ENCODE results near the gene LTA. TPM values are rescaled to one million over a fixed set of nuclear protein-coding genes. Genes with fewer than 3 reads are reported as not detected.

Gene LTA
- total RNA-seq, 2 experiments from 2014 or later, result 696 to 733 TPM

DNA sequence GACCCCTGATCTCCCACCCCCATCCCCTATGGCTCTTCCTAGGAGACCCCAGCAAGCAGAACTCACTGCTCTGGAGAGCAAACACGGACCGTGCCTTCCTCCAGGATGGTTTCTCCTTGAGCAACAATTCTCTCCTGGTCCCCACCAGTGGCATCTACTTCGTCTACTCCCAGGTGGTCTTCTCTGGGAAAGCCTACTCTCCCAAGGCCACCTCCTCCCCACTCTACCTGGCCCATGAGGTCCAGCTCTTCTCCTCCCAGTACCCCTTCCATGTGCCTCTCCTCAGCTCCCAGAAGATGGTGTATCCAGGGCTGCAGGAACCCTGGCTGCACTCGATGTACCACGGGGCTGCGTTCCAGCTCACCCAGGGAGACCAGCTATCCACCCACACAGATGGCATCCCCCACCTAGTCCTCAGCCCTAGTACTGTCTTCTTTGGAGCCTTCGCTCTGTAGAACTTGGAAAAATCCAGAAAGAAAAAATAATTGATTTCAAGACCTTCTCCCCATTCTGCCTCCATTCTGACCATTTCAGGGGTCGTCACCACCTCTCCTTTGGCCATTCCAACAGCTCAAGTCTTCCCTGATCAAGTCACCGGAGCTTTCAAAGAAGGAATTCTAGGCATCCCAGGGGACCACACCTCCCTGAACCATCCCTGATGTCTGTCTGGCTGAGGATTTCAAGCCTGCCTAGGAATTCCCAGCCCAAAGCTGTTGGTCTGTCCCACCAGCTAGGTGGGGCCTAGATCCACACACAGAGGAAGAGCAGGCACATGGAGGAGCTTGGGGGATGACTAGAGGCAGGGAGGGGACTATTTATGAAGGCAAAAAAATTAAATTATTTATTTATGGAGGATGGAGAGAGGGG, 1.4 kb downstream of the LTA start:
- ChIA-PET POLR2A (interaction anchor here (0.9 to 18.2 kb wide), 6 partner anchors 2 to 78 kb away, joined by 3 to 259 read pairs (median 174); partner anchors contain the start of genes ATP6V1G2, BAG6, LST1 and LTA), CTCF (interaction anchor here (1.9 to 28.8 kb wide), 3 partner anchors 10 to 21 kb away, joined by 21 to 1658 read pairs (median 740); partner anchors contain the start of genes ATP6V1G2, DDX39B, LST1 and LTB)
- intact Hi-C loops (cut with micrococcal nuclease), result loop anchor here (2.0 to 10.0 kb wide), 4 partner anchors 15 to 1281 kb away; partner anchors contain the start of genes GPSM3, PBX2, PSMB9 and TAP1
- Mint-ChIP-seq H3K36me3 (peaks cover 51% of the 10 kb centered on the region), H3K4me3 (peak overlapping the region; percentile 97), H3K27ac (peak overlapping the region; percentile 99), H3K27me3 (peaks cover 2% of the 10 kb centered on the region), H3K4me1 (ENCODE audit: low read depth) (peaks cover 60% of the 10 kb centered on the region), H3K9me3 (no peaks in the 10 kb centered on the region)
- DNase-seq, result peak; percentile 20

DNA sequence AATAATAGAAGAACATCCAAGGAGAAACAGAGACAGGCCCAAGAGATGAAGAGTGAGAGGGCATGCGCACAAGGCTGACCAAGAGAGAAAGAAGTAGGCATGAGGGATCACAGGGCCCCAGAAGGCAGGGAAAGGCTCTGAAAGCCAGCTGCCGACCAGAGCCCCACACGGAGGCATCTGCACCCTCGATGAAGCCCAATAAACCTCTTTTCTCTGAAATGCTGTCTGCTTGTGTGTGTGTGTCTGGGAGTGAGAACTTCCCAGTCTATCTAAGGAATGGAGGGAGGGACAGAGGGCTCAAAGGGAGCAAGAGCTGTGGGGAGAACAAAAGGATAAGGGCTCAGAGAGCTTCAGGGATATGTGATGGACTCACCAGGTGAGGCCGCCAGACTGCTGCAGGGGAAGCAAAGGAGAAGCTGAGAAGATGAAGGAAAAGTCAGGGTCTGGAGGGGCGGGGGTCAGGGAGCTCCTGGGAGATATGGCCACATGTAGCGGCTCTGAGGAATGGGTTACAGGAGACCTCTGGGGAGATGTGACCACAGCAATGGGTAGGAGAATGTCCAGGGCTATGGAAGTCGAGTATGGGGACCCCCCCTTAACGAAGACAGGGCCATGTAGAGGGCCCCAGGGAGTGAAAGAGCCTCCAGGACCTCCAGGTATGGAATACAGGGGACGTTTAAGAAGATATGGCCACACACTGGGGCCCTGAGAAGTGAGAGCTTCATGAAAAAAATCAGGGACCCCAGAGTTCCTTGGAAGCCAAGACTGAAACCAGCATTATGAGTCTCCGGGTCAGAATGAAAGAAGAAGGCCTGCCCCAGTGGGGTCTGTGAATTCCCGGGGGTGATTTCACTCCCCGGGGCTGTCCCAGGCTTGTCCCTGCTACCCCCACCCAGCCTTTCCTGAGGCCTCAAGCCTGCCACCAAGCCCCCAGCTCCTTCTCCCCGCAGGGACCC, 2.3 kb downstream of the LTA start:
- peaks cover 58% of the 10 kb centered on the region for H3K36me3 Mint-ChIP-seq
- peaks cover 59% of the 10 kb centered on the region for H3K4me1 Mint-ChIP-seq (ENCODE audit: low read depth)
- peaks cover 2% of the 10 kb centered on the region for H3K27me3 Mint-ChIP-seq
- POLR2A ChIA-PET, result interaction anchor here (0.7 to 18.2 kb wide), 14 partner anchors 3 to 615 kb away, joined by 3 to 259 read pairs (median 12); partner anchors contain the start of genes ATP6V1G2, BAG6, DDX39B and GPANK1
- peak; percentile 78 for DNase-seq
- CTCF ChIA-PET, result interaction anchor here (0.7 to 28.8 kb wide), 4 partner anchors 9 to 82 kb away, joined by 4 to 1658 read pairs (median 380); partner anchors contain the start of genes ATP6V1G2, DDX39B, LST1 and LTB
- H3K27ac Mint-ChIP-seq, result peak overlapping the region; percentile 99
- H3K4me3 Mint-ChIP-seq, result peak overlapping the region; percentile 97
- H3K9me3 Mint-ChIP-seq, result no peaks in the 10 kb centered on the region
- intact Hi-C loops (cut with micrococcal nuclease), result loop anchor here (2.0 to 10.0 kb wide), 5 partner anchors 16 to 1280 kb away; partner anchors contain the start of genes GPSM3, HLA-C, PBX2 and PSMB9

DNA sequence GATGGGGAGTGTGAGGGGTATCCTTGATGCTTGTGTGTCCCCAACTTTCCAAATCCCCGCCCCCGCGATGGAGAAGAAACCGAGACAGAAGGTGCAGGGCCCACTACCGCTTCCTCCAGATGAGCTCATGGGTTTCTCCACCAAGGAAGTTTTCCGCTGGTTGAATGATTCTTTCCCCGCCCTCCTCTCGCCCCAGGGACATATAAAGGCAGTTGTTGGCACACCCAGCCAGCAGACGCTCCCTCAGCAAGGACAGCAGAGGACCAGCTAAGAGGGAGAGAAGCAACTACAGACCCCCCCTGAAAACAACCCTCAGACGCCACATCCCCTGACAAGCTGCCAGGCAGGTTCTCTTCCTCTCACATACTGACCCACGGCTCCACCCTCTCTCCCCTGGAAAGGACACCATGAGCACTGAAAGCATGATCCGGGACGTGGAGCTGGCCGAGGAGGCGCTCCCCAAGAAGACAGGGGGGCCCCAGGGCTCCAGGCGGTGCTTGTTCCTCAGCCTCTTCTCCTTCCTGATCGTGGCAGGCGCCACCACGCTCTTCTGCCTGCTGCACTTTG, 3.3 kb downstream of the LTA start, which contains the start of gene TNF:
Gene TNF (plus strand): TSS at position 231 of the 567 bp plus-strand sequence. CDS start 177 bp downstream, at position 408.
- Mint-ChIP-seq H3K9me3 (no peaks in the 10 kb centered on the region), H3K4me3 (peak within 1 kb of the TSS; percentile 97), H3K4me1 (ENCODE audit: low read depth) (peaks cover 54% of the 10 kb centered on the region), H3K27me3 (peaks cover 2% of the 10 kb centered on the region), H3K36me3 (peaks cover 60% of the 10 kb centered on the region), H3K27ac (peak within 1 kb of the TSS; percentile 99)
- intact Hi-C loops (cut with micrococcal nuclease), result loop anchor here (2.0 to 10.0 kb wide), 4 partner anchors 17 to 1279 kb away; partner anchors contain the start of genes GPSM3, HLA-C, PBX2 and PSMB9
- DNase-seq, result peak; percentile 93
- CTCF ChIA-PET, result interaction anchor here (0.6 to 28.8 kb wide), 3 partner anchors 17 to 45 kb away, joined by 3 to 1658 read pairs (median 740); partner anchors contain the start of genes ATP6V1G2, DDX39B, LST1 and NCR3
- POLR2A ChIA-PET, result interaction anchor here (0.7 to 18.2 kb wide), 13 partner anchors 4 to 287 kb away, joined by 3 to 259 read pairs (median 16); partner anchors contain the start of genes ATP6V1G2, DDX39B, GPANK1 and LSM2

DNA sequence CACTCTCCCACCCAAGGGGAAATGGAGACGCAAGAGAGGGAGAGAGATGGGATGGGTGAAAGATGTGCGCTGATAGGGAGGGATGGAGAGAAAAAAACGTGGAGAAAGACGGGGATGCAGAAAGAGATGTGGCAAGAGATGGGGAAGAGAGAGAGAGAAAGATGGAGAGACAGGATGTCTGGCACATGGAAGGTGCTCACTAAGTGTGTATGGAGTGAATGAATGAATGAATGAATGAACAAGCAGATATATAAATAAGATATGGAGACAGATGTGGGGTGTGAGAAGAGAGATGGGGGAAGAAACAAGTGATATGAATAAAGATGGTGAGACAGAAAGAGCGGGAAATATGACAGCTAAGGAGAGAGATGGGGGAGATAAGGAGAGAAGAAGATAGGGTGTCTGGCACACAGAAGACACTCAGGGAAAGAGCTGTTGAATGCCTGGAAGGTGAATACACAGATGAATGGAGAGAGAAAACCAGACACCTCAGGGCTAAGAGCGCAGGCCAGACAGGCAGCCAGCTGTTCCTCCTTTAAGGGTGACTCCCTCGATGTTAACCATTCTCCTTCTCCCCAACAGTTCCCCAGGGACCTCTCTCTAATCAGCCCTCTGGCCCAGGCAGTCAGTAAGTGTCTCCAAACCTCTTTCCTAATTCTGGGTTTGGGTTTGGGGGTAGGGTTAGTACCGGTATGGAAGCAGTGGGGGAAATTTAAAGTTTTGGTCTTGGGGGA, 4.0 kb downstream of the LTA start:
- ChIA-PET POLR2A (interaction anchor here (1.1 to 18.2 kb wide), 9 partner anchors 4 to 237 kb away, joined by 3 to 259 read pairs (median 115); partner anchors contain the start of genes ATP6V1G2, DDX39B, LST1 and LTA), CTCF (interaction anchor here (0.6 to 28.8 kb wide), 5 partner anchors 8 to 44 kb away, joined by 3 to 1658 read pairs (median 7); partner anchors contain the start of genes ATP6V1G2, DDX39B, LST1 and NCR3)
- H3K27me3 Mint-ChIP-seq, result peaks cover 2% of the 10 kb centered on the region
- H3K9me3 Mint-ChIP-seq, result no peaks in the 10 kb centered on the region
- intact Hi-C loops (cut with micrococcal nuclease), result loop anchor here (2.0 to 10.0 kb wide), 4 partner anchors 17 to 1279 kb away; partner anchors contain the start of genes GPSM3, HLA-C, PBX2 and PSMB9
- peaks cover 65% of the 10 kb centered on the region for H3K36me3 Mint-ChIP-seq
- DNase-seq, result no peak
- peak overlapping the region; percentile 97 for H3K4me3 Mint-ChIP-seq
- peaks cover 49% of the 10 kb centered on the region for H3K4me1 Mint-ChIP-seq (ENCODE audit: low read depth)
- H3K27ac Mint-ChIP-seq, result peak overlapping the region; percentile 99

DNA sequence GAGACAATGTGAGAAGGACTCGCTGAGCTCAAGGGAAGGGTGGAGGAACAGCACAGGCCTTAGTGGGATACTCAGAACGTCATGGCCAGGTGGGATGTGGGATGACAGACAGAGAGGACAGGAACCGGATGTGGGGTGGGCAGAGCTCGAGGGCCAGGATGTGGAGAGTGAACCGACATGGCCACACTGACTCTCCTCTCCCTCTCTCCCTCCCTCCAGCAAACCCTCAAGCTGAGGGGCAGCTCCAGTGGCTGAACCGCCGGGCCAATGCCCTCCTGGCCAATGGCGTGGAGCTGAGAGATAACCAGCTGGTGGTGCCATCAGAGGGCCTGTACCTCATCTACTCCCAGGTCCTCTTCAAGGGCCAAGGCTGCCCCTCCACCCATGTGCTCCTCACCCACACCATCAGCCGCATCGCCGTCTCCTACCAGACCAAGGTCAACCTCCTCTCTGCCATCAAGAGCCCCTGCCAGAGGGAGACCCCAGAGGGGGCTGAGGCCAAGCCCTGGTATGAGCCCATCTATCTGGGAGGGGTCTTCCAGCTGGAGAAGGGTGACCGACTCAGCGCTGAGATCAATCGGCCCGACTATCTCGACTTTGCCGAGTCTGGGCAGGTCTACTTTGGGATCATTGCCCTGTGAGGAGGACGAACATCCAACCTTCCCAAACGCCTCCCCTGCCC, 4.9 kb downstream of the LTA start:
- H3K9me3 Mint-ChIP-seq, result no peaks in the 10 kb centered on the region
- peaks cover 74% of the 10 kb centered on the region for H3K36me3 Mint-ChIP-seq
- POLR2A ChIA-PET, result interaction anchor here (0.9 to 18.2 kb wide), 10 partner anchors 5 to 236 kb away, joined by 3 to 259 read pairs (median 74); partner anchors contain the start of genes ATP6V1G2, DDX39B, GPANK1 and LST1
- peak overlapping the region; percentile 97 for H3K4me3 Mint-ChIP-seq
- peak; percentile 85 for DNase-seq
- peaks cover 2% of the 10 kb centered on the region for H3K27me3 Mint-ChIP-seq
- H3K27ac Mint-ChIP-seq, result peak overlapping the region; percentile 99
- peaks cover 41% of the 10 kb centered on the region for H3K4me1 Mint-ChIP-seq (ENCODE audit: low read depth)
- CTCF ChIA-PET, result interaction anchor here (1.1 to 28.8 kb wide), 4 partner anchors 8 to 24 kb away, joined by 4 to 1658 read pairs (median 374); partner anchors contain the start of genes ATP6V1G2, DDX39B, LST1 and NCR3
- intact Hi-C loops (cut with micrococcal nuclease), result loop anchor here (5.0 to 10.0 kb wide), 3 partner anchors 305 to 1278 kb away; partner anchors contain the start of genes GPSM3, HLA-C, PBX2 and PSMB9

DNA sequence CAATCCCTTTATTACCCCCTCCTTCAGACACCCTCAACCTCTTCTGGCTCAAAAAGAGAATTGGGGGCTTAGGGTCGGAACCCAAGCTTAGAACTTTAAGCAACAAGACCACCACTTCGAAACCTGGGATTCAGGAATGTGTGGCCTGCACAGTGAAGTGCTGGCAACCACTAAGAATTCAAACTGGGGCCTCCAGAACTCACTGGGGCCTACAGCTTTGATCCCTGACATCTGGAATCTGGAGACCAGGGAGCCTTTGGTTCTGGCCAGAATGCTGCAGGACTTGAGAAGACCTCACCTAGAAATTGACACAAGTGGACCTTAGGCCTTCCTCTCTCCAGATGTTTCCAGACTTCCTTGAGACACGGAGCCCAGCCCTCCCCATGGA, 5.5 kb downstream of the LTA start:
- ChIA-PET CTCF (interaction anchor here (1.6 to 28.8 kb wide), 3 partner anchors 9 to 25 kb away, joined by 7 to 1658 read pairs (median 740); partner anchors contain the start of genes ATP6V1G2, DDX39B, LST1 and NCR3), POLR2A (interaction anchor here (0.9 to 18.2 kb wide), 9 partner anchors 5 to 87 kb away, joined by 3 to 259 read pairs (median 115); partner anchors contain the start of genes ATP6V1G2, DDX39B, GPANK1 and LST1)
- DNase-seq, result peak; percentile 14
- H3K9me3 Mint-ChIP-seq, result no peaks in the 10 kb centered on the region
- H3K4me3 Mint-ChIP-seq, result peak overlapping the region; percentile 97
- peaks cover 2% of the 10 kb centered on the region for H3K27me3 Mint-ChIP-seq
- peaks cover 71% of the 10 kb centered on the region for H3K36me3 Mint-ChIP-seq
- peaks cover 44% of the 10 kb centered on the region for H3K4me1 Mint-ChIP-seq (ENCODE audit: low read depth)
- peak overlapping the region; percentile 99 for H3K27ac Mint-ChIP-seq
- intact Hi-C loops (cut with micrococcal nuclease), result loop anchor here (5.0 to 10.0 kb wide), 3 partner anchors 305 to 1277 kb away; partner anchors contain the start of genes GPSM3, HLA-C, PBX2 and PSMB9

DNA sequence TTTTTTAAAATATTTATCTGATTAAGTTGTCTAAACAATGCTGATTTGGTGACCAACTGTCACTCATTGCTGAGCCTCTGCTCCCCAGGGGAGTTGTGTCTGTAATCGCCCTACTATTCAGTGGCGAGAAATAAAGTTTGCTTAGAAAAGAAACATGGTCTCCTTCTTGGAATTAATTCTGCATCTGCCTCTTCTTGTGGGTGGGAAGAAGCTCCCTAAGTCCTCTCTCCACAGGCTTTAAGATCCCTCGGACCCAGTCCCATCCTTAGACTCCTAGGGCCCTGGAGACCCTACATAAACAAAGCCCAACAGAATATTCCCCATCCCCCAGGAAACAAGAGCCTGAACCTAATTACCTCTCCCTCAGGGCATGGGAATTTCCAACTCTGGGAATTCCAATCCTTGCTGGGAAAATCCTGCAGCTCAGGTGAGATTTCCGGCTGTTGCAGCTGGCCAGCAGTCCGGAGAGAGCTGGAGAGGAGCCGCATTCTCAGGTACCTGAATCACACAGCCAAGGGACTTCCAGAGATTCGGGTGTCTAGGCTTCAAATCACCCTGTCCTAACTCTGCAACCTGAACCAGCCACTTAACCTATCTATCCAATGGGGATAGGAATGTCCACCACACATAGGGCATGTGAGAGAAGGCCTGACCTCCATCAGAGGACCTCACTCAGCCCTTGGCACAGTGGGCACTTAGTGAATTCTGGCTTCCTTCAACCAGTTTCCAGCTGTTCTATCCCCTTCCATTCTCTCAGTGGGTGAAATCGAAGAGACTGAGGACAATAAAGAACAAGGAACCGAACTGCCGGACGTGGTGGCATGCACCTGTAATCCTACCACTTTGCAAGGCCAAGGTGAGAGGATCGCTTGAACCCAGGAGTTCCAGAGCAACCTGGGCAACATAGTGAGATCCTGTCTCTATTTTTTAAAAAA, 6.4 kb downstream of the LTA start:
- peaks cover 47% of the 10 kb centered on the region for H3K4me1 Mint-ChIP-seq (ENCODE audit: low read depth)
- CTCF ChIA-PET, result interaction anchor here (17.5 to 28.8 kb wide), 2 partner anchors 14 to 26 kb away, joined by 740 to 1658 read pairs; partner anchors contain the start of genes ATP6V1G2, DDX39B, LST1 and NCR3
- H3K36me3 Mint-ChIP-seq, result peaks cover 65% of the 10 kb centered on the region
- intact Hi-C loops (cut with micrococcal nuclease), result loop anchor here (1.0 to 10.0 kb wide), 4 partner anchors 10 to 1276 kb away; partner anchors contain the start of genes GPSM3, HLA-C, PBX2 and PSMB9
- DNase-seq, result peak; percentile 37
- peaks cover 2% of the 10 kb centered on the region for H3K27me3 Mint-ChIP-seq
- H3K4me3 Mint-ChIP-seq, result peak overlapping the region; percentile 97
- peak overlapping the region; percentile 92 for H3K27ac Mint-ChIP-seq
- H3K9me3 Mint-ChIP-seq, result no peaks in the 10 kb centered on the region
- POLR2A ChIA-PET, result interaction anchor here (1.0 to 18.2 kb wide), 7 partner anchors 5 to 42 kb away, joined by 3 to 259 read pairs (median 125); partner anchors contain the start of genes ATP6V1G2, DDX39B, LST1 and LTA

DNA sequence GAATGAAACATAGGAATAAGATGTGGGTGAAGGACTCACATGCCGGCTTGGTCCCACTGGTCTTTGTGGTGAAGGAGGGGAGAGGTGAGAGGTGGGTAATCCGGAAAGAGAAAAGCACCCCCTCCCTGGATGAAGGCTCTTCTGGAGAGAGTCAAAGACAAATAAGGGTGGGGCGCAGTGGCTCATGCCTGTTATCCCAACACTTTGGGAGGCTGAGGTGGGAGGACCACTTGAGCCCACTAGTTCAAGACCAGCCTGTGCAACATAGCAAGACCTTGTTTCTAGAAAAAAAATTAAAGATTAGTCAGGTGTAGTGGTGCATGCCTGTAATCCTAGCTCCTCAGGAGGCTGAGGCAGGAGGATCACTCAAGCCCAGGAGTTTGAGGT, 7.0 kb downstream of the LTA start:
- Mint-ChIP-seq H3K27ac (peak overlapping the region; percentile 92), H3K4me3 (peak overlapping the region; percentile 97), H3K9me3 (no peaks in the 10 kb centered on the region), H3K27me3 (peaks cover 2% of the 10 kb centered on the region), H3K4me1 (ENCODE audit: low read depth) (peaks cover 45% of the 10 kb centered on the region), H3K36me3 (peaks cover 60% of the 10 kb centered on the region)
- intact Hi-C loops (cut with micrococcal nuclease), result loop anchor here (1.0 to 10.0 kb wide), 4 partner anchors 11 to 1276 kb away; partner anchors contain the start of genes GPSM3, HLA-C, PBX2 and PSMB9
- DNase-seq, result peak; percentile 35
- ChIA-PET POLR2A (interaction anchor here (2.1 to 18.2 kb wide), 6 partner anchors 4 to 38 kb away, joined by 6 to 259 read pairs (median 174); partner anchors contain the start of genes ATP6V1G2, DDX39B, LST1 and LTA), CTCF (interaction anchor here (9.1 to 28.8 kb wide), 3 partner anchors 9 to 27 kb away, joined by 95 to 1658 read pairs (median 740); partner anchors contain the start of genes ATP6V1G2, DDX39B, LST1 and LTA)

All from activated CD4-positive, alpha-beta memory T cell treated with anti-CD3 and anti-CD28 coated beads for 36 hours (primary cell).